GM18861 (cell line): ENCODE data around the gene RAB27B.

ENCODE experiments used
- ATAC-seq: cut with Tn5 transposase; IDR thresholded peaks from one replicate; pipeline ENCODE4 v1.9.1; 2021; ENCODE audit not compliant: unreplicated experiment

RAB27B gene

GRCh38 chr18:54859667-54860421 is 31.6 kb downstream of the RAB27B start:
- no peak for ATAC-seq

GRCh38 chr18:54860941-54861340 is 32.7 kb downstream of the RAB27B start:
- ATAC-seq = no peak

- ATAC-seq = no peak
These were observed 38.9 kb downstream of the RAB27B start for GRCh38 chr18:54867131-54867530.

GRCh38 chr18:54871231-54871630 is 43.0 kb downstream of the RAB27B start:
- ATAC-seq = no peak

- ATAC-seq = no peak
These were observed 44.4 kb downstream of the RAB27B start for GRCh38 chr18:54872681-54873080.

GRCh38 chr18:54873884-54874255 is 45.6 kb downstream of the RAB27B start:
- ATAC-seq = no peak

GRCh38 chr18:54875063-54875462 is 46.8 kb downstream of the RAB27B start:
- no peak for ATAC-seq

GRCh38 chr18:54877076-54877475 is 48.8 kb downstream of the RAB27B start:
- no peak for ATAC-seq

GRCh38 chr18:54878159-54878622 is 49.9 kb downstream of the RAB27B start:
- no peak for ATAC-seq

GRCh38 chr18:54878659-54879358 is 50.5 kb downstream of the RAB27B start:
- no peak for ATAC-seq

- ATAC-seq = no peak
These were observed 51.4 kb downstream of the RAB27B start for GRCh38 chr18:54879691-54880090.

- no peak for ATAC-seq
These were observed 52.3 kb downstream of the RAB27B start for GRCh38 chr18:54880395-54881105.

GRCh38 chr18:54881229-54881768 is 53.0 kb downstream of the RAB27B start:
- ATAC-seq = no peak

- no peak for ATAC-seq
These were observed 54.0 kb downstream of the RAB27B start for GRCh38 chr18:54882318-54882717.

- no peak for ATAC-seq
These were observed 55.7 kb downstream of the RAB27B start for GRCh38 chr18:54883816-54884604.

GRCh38 chr18:54888378-54888777 is 60.1 kb downstream of the RAB27B start:
- no peak for ATAC-seq

GRCh38 chr18:54888933-54889332 is 60.7 kb downstream of the RAB27B start:
- ATAC-seq = no peak

GRCh38 chr18:54899500-54899899 is 71.2 kb downstream of the RAB27B start:
- no peak for ATAC-seq

- ATAC-seq = no peak
These were observed 72.0 kb downstream of the RAB27B start for GRCh38 chr18:54900290-54900689.

- ATAC-seq = no peak
These were observed 76.3 kb downstream of the RAB27B start for GRCh38 chr18:54904581-54904980.

GRCh38 chr18:54905629-54906028 is 77.4 kb downstream of the RAB27B start:
- ATAC-seq = no peak
